ENCODE measurements around the gene GKN1.

GKN1 gene

DNA sequence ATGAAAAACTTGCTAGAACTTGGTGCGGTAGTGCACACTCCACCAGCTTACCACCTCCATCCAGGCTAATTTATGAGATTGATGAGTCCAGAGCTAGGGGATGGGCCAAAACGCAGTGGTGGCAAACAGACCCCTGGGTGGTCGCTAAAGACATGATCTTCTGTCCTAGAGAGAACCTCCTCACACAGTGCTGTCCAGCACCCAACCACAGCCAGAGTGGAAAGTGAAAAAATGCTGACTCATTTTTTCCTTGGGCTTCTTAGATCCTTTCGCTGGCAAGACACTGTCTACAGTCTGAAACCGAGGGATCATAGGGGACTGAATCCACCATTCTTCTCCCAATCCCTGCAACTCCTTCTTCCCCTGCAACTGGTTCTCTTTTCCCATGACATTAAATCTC lies 42.6 kb downstream of the GKN1 start:
- H3K4me3 ChIP-seq (ENCODE audit: low read depth, low read length) = no peak overlapping the region
- DNase-seq (ENCODE audit: low read depth) = peak; percentile 24
- TF ChIP-seq, protein P1, sequence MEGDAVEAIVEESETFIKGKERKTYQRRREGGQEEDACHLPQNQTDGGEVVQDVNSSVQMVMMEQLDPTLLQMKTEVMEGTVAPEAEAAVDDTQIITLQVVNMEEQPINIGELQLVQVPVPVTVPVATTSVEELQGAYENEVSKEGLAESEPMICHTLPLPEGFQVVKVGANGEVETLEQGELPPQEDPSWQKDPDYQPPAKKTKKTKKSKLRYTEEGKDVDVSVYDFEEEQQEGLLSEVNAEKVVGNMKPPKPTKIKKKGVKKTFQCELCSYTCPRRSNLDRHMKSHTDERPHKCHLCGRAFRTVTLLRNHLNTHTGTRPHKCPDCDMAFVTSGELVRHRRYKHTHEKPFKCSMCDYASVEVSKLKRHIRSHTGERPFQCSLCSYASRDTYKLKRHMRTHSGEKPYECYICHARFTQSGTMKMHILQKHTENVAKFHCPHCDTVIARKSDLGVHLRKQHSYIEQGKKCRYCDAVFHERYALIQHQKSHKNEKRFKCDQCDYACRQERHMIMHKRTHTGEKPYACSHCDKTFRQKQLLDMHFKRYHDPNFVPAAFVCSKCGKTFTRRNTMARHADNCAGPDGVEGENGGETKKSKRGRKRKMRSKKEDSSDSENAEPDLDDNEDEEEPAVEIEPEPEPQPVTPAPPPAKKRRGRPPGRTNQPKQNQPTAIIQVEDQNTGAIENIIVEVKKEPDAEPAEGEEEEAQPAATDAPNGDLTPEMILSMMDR (IDR thresholded peaks at IDR 0.05; ENCODE audit: low read depth, low read length) = no peak
- TF ChIP-seq, protein P2, sequence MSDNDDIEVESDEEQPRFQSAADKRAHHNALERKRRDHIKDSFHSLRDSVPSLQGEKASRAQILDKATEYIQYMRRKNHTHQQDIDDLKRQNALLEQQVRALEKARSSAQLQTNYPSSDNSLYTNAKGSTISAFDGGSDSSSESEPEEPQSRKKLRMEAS (IDR thresholded peaks at IDR 0.05; ENCODE audit: low read depth, low read length) = no peak
- TF ChIP-seq POLR2A (IDR thresholded peaks at IDR 0.05; ENCODE audit: extremely low read depth, insufficient read length) (no peak), MYC (IDR thresholded peaks at IDR 0.05; ENCODE audit: low read depth, low read length) (no peak)

DNA sequence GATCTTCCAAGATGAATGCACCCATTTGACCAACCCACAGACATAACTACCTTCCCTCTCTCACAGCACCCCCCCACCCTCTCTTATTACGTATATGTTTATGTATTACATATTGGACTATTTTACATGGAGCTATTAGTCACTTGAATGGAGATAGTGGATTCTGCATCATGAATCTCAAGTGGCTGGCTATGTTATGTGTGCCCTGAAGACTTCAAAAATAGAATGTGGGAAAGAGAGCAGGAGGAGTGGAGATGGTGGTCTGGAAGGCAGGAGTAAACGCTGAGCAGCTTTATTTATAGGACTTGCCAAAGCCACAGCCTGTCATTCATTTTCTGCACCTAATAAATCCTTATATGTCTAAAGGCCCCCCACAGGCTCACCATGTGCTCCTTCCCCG lies 43.4 kb downstream of the GKN1 start:
- DNase-seq (ENCODE audit: low read depth) = no peak
- TF ChIP-seq, protein P1 (IDR thresholded peaks at IDR 0.05; ENCODE audit: low read depth, low read length) = no peak
- TF ChIP-seq, protein P2 (IDR thresholded peaks at IDR 0.05; ENCODE audit: low read depth, low read length) = no peak
- H3K4me3 ChIP-seq (ENCODE audit: low read depth, low read length) = no peak overlapping the region

DNA sequence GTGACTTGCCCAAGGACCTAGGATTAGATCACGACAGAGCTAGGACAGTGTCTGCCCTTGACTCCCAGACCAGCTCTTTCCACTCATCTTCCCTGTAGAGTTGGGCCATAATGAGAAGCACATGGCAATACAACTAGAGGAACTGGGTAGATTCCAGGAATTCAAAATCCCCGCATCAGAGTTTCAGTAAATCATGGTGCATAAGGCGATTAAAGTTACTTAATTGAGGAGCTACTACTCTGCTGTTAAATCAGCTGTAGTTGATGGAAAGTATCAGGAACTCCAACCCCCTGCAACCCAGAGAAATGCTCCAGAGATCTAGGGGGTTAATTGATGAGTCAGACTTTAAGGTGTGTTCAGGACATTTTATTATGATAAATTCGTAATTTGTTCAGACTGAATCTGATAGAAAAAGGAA lies 44.3 kb downstream of the GKN1 start:
- no peak for DNase-seq (ENCODE audit: low read depth)
- H3K4me3 ChIP-seq (ENCODE audit: low read depth, low read length) = no peak overlapping the region
- TF ChIP-seq MYC (IDR thresholded peaks at IDR 0.05; ENCODE audit: low read depth, low read length) (no peak), POLR2A (IDR thresholded peaks at IDR 0.05; ENCODE audit: extremely low read depth, insufficient read length) (no peak)
- TF ChIP-seq, protein P2 (IDR thresholded peaks at IDR 0.05; ENCODE audit: low read depth, low read length) = no peak
- TF ChIP-seq, protein P1 (IDR thresholded peaks at IDR 0.05; ENCODE audit: low read depth, low read length) = no peak

DNA sequence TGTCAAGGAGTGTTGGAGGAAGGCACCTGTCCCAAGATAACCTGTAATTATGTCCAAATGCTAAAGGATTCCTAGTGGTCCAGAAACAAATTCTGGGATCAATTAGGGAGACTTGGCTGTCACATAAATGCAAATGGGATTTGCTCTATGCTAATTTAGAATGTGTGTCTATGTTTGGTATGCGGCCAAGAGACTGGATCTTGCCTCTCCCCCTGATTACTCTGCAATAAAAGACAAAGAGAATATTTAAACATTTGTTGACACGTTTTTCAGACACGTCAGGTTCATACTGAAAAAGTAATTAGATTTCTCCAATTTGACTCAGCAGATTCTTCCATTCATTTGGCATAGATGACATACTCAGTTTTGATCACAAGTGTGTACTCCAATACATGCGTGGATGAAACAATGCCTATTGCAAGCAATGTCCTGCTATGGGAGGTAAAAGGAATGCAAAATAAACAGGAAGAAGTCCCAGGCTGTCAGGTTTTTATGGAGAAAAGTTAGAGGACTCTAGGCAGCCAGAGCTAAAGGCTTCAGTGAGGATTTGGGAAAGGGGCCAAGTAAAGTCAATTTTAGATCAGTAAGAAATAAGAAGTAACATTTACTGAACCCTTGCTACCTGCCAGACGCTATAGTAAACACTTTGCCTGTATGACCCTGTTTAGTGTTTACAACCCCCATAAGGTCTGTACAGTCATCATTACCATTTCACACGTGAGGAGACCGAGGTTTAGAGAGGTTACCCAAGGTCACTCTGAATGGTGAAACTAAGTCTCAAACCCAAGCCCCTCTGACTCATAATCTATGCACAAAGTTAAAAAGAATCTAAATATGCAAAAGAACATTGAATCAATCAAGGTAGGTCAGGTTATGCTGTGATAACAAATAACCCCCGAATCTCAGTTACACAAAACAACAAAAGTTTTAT lies 46.3 kb downstream of the GKN1 start:
- H3K4me3 ChIP-seq (ENCODE audit: low read depth, low read length) = no peak overlapping the region
- TF ChIP-seq MYC (IDR thresholded peaks at IDR 0.05; ENCODE audit: low read depth, low read length) = no peak
- TF ChIP-seq, protein P2 (IDR thresholded peaks at IDR 0.05; ENCODE audit: low read depth, low read length) = no peak
- TF ChIP-seq, protein P1 (IDR thresholded peaks at IDR 0.05; ENCODE audit: low read depth, low read length) = no peak
- TF ChIP-seq POLR2A (IDR thresholded peaks at IDR 0.05; ENCODE audit: extremely low read depth, insufficient read length) = no peak
- no peak for DNase-seq (ENCODE audit: low read depth)

DNA sequence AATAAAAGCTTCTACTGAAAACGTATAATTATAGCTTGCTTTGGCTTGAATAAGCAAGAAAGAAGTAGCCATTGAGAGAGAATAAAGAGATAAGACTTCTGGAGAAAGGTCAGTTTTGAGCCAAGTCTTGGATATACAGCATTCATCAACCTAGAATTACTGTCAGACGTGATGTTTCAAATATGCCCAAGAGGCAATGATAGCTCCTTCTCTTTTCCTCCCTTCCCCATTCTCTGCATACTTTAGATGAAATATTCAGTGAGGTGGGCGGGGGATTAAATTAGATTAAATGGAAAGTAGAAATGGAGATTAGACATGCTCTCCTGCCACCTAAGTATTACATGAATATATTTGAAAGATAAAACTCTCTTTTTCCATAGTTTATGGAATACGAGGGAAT lies 47.3 kb downstream of the GKN1 start:
- TF ChIP-seq, protein P2 (IDR thresholded peaks at IDR 0.05; ENCODE audit: low read depth, low read length) = no peak
- no peak for TF ChIP-seq MYC (IDR thresholded peaks at IDR 0.05; ENCODE audit: low read depth, low read length)
- TF ChIP-seq, protein P1 (IDR thresholded peaks at IDR 0.05; ENCODE audit: low read depth, low read length) = no peak
- TF ChIP-seq POLR2A (IDR thresholded peaks at IDR 0.05; ENCODE audit: extremely low read depth, insufficient read length) = no peak
- H3K4me3 ChIP-seq (ENCODE audit: low read depth, low read length) = no peak overlapping the region
- no peak for DNase-seq (ENCODE audit: low read depth)
